ENCODE results near the gene UTP11.

GRCh38 chr1:38053416-38054091 is 41.0 kb downstream of the UTP11 start:
- no peak for TF ChIP-seq POLR2AphosphoS5 (IDR thresholded peaks at IDR 0.05; ENCODE audit: low read depth)
- TF ChIP-seq CTCF (IDR thresholded peaks at IDR 0.05; ENCODE audit: insufficient read depth, low read length), result no peak
- no peak for TF ChIP-seq REST (IDR thresholded peaks at IDR 0.05; ENCODE audit: insufficient replicate concordance, low read depth)
- TF ChIP-seq GABPA (IDR thresholded peaks at IDR 0.05; ENCODE audit: low read depth), result no peak

Measured in HL-60 (cell line).